Uterus (tissue), 4 donors: ENCODE measurements around the gene HLA-B. TPM values are rescaled to one million over a fixed set of nuclear protein-coding genes. Genes with fewer than 3 reads are reported as not detected.

Experiments used
- DNase-seq, 2 donors: peaks; one replicate each; pipeline ENCODE4 v3.0.0-alpha.2; 2019 to 2020
- H3K27ac ChIP-seq, 2 donors: fragments of 200-600 bp; sonication (generic); 1 replicate in 1 of 2; 2 replicates in 1 of 2; pipeline ENCODE4 v1.5.1; 2016 to 2018
- H3K27me3 ChIP-seq, 2 donors: fragments of 200-600 bp; sonication (generic); one replicate each; pipeline ENCODE4 v1.5.1; 2018 to 2019; ENCODE audit warnings: control low read depth in 1 of 2
- H3K36me3 ChIP-seq, 2 donors: fragments of 200-600 bp; sonication (generic); one replicate each; pipeline ENCODE4 v1.5.1; 2019; ENCODE audit warnings: control low read depth in 1 of 2
- H3K4me1 ChIP-seq, 2 donors: fragments of 200-600 bp; sonication (generic); one replicate each; pipeline ENCODE4 v1.5.1; 2018 to 2019; ENCODE audit warnings: control low read depth in 1 of 2
- H3K4me3 ChIP-seq, 2 donors: fragments of 200-600 bp; sonication (generic); 1 replicate in 1 of 2; 2 replicates in 1 of 2; pipeline ENCODE4 v1.5.1; 2018 to 2019; ENCODE audit warnings: mild to moderate bottlenecking in 1 of 2
- H3K9me3 ChIP-seq, 2 donors: fragments of 200-600 bp; sonication (generic); one replicate each; pipeline ENCODE4 v1.5.1; 2019; ENCODE audit warnings: control low read depth in 1 of 2
- CTCF ChIP-seq, 4 experiments: fragments of 200-600 bp in 2 of 4; fragments of 450-650 bp in 2 of 4; sonication (generic) in 2 of 4; IDR thresholded peaks; one replicate each; pipeline ENCODE4 v1.5.1; 2016 to 2019; ENCODE audit warnings: antibody characterized with exemption in 4 of 4, mild to moderate bottlenecking in 2 of 4, moderate library complexity in 1 of 4
- POLR2A ChIP-seq, 2 donors: fragments of 450-650 bp; IDR thresholded peaks; one replicate each; pipeline ENCODE4 v1.6.1; 2016; ENCODE audit warnings: antibody characterized with exemption in 2 of 2, mild to moderate bottlenecking in 1 of 2, moderate library complexity in 1 of 2
- intact Hi-C: fragments of 100-400 bp; cut with DNase I; formaldehyde crosslinking; loops from one replicate; pipeline ENCODE4 v1.15.1; 2023; ENCODE audit warnings: low total_unique reads
- total RNA-seq, 4 donors: library from RNA; depleted of rRNA in 3 of 4; stranded (reverse); fragments of >200 nt in 3 of 4; gene quantifications; one replicate each; pipeline versions ENCODE4 v1.1.0 to v1.2.4, GENCODE V29; 2014 to 2023
- donor health status: DM: yes; HTN: yes; CAD: no.

Gene HLA-B
- total RNA-seq, 4 donors from 2014 or later, result 134 to 1,272 (median 737) TPM

- no peak overlapping the region for H3K4me3 ChIP-seq
- H3K27me3 ChIP-seq, result no peaks in the 10 kb centered on the region
- no peaks in the 10 kb centered on the region for H3K36me3 ChIP-seq
- intact Hi-C loops, result loop anchor here (10.0 kb wide), 1 partner anchor 165 kb away; no protein-coding TSS in a partner anchor
- no peak for DNase-seq
- H3K9me3 ChIP-seq, result no peaks in the 10 kb centered on the region
- H3K27ac ChIP-seq, result no peak overlapping the region
- no peak for TF ChIP-seq CTCF (IDR thresholded peaks at IDR 0.05)
- TF ChIP-seq POLR2A (IDR thresholded peaks at IDR 0.05), result no peak
- H3K4me1 ChIP-seq, result no peaks in the 10 kb centered on the region
Observed at GRCh38 chr6:31359581-31359980, 2.6 kb upstream of the HLA-B start.

- DNase-seq, result no peak
- no peaks in the 10 kb centered on the region for H3K4me1 ChIP-seq
- no peaks in the 10 kb centered on the region for H3K27me3 ChIP-seq
- intact Hi-C loops, result loop anchor here (10.0 kb wide), 1 partner anchor 164 kb away; no protein-coding TSS in a partner anchor
- H3K36me3 ChIP-seq, result no peaks in the 10 kb centered on the region
- H3K4me3 ChIP-seq, result no peak overlapping the region
- TF ChIP-seq POLR2A (IDR thresholded peaks at IDR 0.05) (no peak), CTCF (IDR thresholded peaks at IDR 0.05) (no peak)
- H3K9me3 ChIP-seq, result no peaks in the 10 kb centered on the region
- H3K27ac ChIP-seq, result peak overlapping the region in 1 of 2 donors; percentile 94
Observed at GRCh38 chr6:31358302-31358701, 1.3 kb upstream of the HLA-B start.

GRCh38 chr6:31357886-31358285, 907 bp upstream of the HLA-B start:
- no peak for DNase-seq
- Histone ChIP-seq H3K36me3 (no peaks in the 10 kb centered on the region), H3K4me1 (no peaks in the 10 kb centered on the region), H3K27ac (peak overlapping the region; percentile 27 to 94), H3K4me3 (peak overlapping the region in 1 of 2 donors; percentile 67), H3K9me3 (no peaks in the 10 kb centered on the region), H3K27me3 (no peaks in the 10 kb centered on the region)
- no peak for TF ChIP-seq CTCF (IDR thresholded peaks at IDR 0.05)
- TF ChIP-seq POLR2A (IDR thresholded peaks at IDR 0.05), result no peak
- intact Hi-C loops, result loop anchor here (10.0 kb wide), 1 partner anchor 163 kb away; no protein-coding TSS in a partner anchor

GRCh38 chr6:31356216-31356945, 598 bp downstream of the HLA-B start:
- Histone ChIP-seq H3K4me1 (no peaks in the 10 kb centered on the region), H3K4me3 (peak overlapping the region; percentile 67 to 85), H3K36me3 (no peaks in the 10 kb centered on the region), H3K27me3 (no peaks in the 10 kb centered on the region), H3K9me3 (no peaks in the 10 kb centered on the region), H3K27ac (peak overlapping the region; percentile 88 to 94)
- intact Hi-C loops, result loop anchor here (10.0 kb wide), 1 partner anchor 162 kb away; no protein-coding TSS in a partner anchor
- peak; percentile 51 for DNase-seq
- TF ChIP-seq CTCF (IDR thresholded peaks at IDR 0.05), result no peak
- no peak for TF ChIP-seq POLR2A (IDR thresholded peaks at IDR 0.05)

- DNase-seq, result no peak
- no peaks in the 10 kb centered on the region for H3K27me3 ChIP-seq
- H3K4me3 ChIP-seq, result peak overlapping the region; percentile 67 to 85
- no peaks in the 10 kb centered on the region for H3K4me1 ChIP-seq
- TF ChIP-seq CTCF (IDR thresholded peaks at IDR 0.05), result no peak
- TF ChIP-seq POLR2A (IDR thresholded peaks at IDR 0.05), result no peak
- no peaks in the 10 kb centered on the region for H3K9me3 ChIP-seq
- intact Hi-C loops, result loop anchor here (10.0 kb wide), 1 partner anchor 161 kb away; no protein-coding TSS in a partner anchor
- H3K36me3 ChIP-seq, result no peaks in the 10 kb centered on the region
- H3K27ac ChIP-seq, result peak overlapping the region in 1 of 2 donors; percentile 88
Observed at GRCh38 chr6:31355583-31355948, 1.4 kb downstream of the HLA-B start.
